Activated T-cell treated with anti-CD3 and anti-CD28 coated beads, Interleukin-2, amount 50 U/mL, for 4 hours (primary cell): Measurements from ENCODE around the gene PAFAH1B2. TPM values are rescaled to one million over a fixed set of nuclear protein-coding genes. Genes with fewer than 3 reads are reported as not detected.

Source experiments
- ATAC-seq, 2 donors: fragments of 200-7000 bp; cut with Tn5 transposase; one replicate each; pipeline ENCODE4 v1.10.0; 2021
- DNase-seq: peaks from one replicate; pipeline ENCODE4 v3.0.0-alpha.2; 2020
- H3K27me3 Mint-ChIP-seq: one replicate; pipeline ENCODE4 v1.8.0; 2021; ENCODE audit warnings: low read depth, mixed read lengths
- H3K36me3 Mint-ChIP-seq: one replicate; pipeline ENCODE4 v1.8.0; 2022; ENCODE audit warnings: mixed read lengths; ENCODE audit not compliant: insufficient read depth
- H3K4me1 Mint-ChIP-seq: one replicate; pipeline ENCODE4 v1.8.0; 2021; ENCODE audit warnings: low read depth, mixed read lengths
- H3K4me3 Mint-ChIP-seq: one replicate; pipeline ENCODE4 v1.8.0; 2021; ENCODE audit warnings: mild to moderate bottlenecking, moderate library complexity, mixed read lengths
- H3K9me3 Mint-ChIP-seq: one replicate; pipeline ENCODE4 v1.8.0; 2021; ENCODE audit warnings: mixed read lengths
- total RNA-seq, 3 donors: library from RNA; stranded (reverse); gene quantifications; one replicate each; pipeline ENCODE4 v1.2.1, GENCODE V29; 2021

Gene PAFAH1B2
- total RNA-seq, 3 donors from 2014 or later, result 73.9 to 81.2 (median 80.0) TPM

DNA sequence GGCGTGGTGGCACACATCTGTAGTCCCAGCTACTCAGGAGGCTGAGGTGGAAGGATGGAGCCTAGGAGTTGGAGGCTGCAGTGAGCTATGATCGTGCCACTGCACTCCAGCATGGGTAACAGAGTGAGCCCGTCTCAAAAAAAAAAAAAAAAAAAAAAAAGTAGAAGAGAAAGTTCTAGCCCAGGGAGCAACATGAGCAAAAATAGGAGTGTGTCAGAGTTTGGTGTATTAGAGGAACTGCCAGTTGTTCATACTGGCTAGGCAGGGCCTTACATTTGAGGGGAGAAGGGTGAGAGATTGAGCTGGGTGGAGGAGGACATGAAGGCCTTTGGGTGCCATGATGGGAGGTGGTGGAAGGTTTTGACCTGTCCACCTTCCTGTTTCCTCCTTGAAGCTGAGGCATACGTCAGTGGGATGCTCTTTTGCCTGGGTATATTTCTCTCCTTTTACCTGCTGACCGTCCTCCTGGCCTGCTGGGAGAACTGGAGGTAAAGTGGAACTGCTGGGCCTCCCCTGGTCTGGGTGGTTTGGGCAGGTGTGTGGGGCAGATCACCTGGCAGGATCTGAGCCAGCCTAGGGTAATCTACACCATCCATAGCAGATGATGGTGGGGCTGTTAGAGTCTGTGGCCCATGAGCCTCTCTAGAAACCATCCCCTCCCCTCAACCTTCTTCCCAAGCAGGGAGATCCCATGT, 41.8 kb downstream of the PAFAH1B2 start:
- peaks cover 8% of the 10 kb centered on the region for H3K4me1 Mint-ChIP-seq
- DNase-seq (no peak), ATAC-seq (no peak)
- no peaks in the 10 kb centered on the region for H3K27me3 Mint-ChIP-seq
- peaks cover 4% of the 10 kb centered on the region for H3K36me3 Mint-ChIP-seq
- H3K9me3 Mint-ChIP-seq, result no peaks in the 10 kb centered on the region
- H3K4me3 Mint-ChIP-seq, result no peak overlapping the region

DNA sequence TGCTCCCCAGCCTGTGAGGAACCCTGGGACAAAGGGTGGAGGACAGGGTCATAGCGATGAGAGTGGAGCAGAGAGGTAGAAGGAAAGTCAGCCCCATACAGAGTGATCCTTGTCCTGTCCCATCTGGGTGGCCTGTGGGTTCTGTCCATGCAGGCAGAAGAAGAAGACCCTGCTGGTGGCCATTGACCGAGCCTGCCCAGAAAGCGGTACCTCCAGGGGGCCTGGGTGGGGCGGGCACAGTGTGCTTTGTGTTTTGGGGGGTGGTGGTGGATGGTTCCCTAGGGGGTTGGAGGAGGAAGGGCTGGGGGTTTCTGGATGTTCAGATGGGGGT, 42.3 kb downstream of the PAFAH1B2 start:
- DNase-seq, result no peak
- no peaks in the 10 kb centered on the region for H3K9me3 Mint-ChIP-seq

DNA sequence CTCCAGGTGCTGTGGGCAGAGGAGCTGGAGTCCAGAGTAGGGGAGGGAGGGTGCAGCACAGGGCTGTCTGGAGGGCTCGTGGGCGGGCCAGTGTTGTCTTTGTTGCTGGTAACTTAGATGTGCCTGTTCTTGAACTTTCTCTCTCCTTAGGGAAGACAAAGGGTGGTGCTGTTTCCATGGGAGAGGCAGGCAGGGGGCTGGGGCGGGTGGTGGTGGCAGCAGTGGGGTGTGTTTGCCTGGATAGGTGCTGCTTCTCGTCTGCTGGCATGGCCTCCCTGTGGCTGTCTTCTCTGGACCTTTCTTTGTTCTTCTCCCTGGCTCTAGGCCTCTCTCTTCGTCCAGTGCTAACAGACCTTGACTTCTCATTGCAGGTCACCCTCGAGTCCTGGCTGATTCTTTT, 42.9 kb downstream of the PAFAH1B2 start:
- DNase-seq (no peak), ATAC-seq (no peak)
- Mint-ChIP-seq H3K36me3 (peaks cover 4% of the 10 kb centered on the region), H3K4me3 (no peak overlapping the region), H3K27me3 (no peaks in the 10 kb centered on the region), H3K9me3 (no peaks in the 10 kb centered on the region), H3K4me1 (peaks cover 4% of the 10 kb centered on the region)

More for the DNA sequence above, 42.3 kb downstream of the PAFAH1B2 start:
- Mint-ChIP-seq H3K4me1 (peaks cover 4% of the 10 kb centered on the region), H3K36me3 (peaks cover 4% of the 10 kb centered on the region), H3K27me3 (no peaks in the 10 kb centered on the region), H3K4me3 (no peak overlapping the region)
- no peak for ATAC-seq

DNA sequence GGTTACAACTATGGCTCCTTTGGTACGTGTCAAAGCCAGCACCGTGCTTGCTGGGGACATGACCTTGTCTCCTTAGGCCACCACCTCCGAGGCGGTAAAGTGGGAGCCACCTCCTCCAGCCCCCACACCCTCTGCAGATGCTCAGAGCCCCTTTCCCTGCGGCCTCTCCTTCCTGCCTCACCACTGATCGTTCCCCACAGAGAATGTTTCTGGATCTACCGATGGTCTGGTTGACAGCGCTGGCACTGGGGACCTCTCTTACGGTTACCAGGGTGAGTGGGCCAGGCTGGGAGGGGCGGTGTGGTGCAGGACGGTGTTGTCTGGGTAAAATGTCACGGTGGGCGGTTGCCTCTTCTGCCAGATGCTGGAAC, 43.3 kb downstream of the PAFAH1B2 start:
- Mint-ChIP-seq H3K4me3 (no peak overlapping the region), H3K4me1 (peaks cover 4% of the 10 kb centered on the region), H3K9me3 (no peaks in the 10 kb centered on the region), H3K27me3 (no peaks in the 10 kb centered on the region), H3K36me3 (peaks cover 7% of the 10 kb centered on the region)
- ATAC-seq (no peak), DNase-seq (no peak)

DNA sequence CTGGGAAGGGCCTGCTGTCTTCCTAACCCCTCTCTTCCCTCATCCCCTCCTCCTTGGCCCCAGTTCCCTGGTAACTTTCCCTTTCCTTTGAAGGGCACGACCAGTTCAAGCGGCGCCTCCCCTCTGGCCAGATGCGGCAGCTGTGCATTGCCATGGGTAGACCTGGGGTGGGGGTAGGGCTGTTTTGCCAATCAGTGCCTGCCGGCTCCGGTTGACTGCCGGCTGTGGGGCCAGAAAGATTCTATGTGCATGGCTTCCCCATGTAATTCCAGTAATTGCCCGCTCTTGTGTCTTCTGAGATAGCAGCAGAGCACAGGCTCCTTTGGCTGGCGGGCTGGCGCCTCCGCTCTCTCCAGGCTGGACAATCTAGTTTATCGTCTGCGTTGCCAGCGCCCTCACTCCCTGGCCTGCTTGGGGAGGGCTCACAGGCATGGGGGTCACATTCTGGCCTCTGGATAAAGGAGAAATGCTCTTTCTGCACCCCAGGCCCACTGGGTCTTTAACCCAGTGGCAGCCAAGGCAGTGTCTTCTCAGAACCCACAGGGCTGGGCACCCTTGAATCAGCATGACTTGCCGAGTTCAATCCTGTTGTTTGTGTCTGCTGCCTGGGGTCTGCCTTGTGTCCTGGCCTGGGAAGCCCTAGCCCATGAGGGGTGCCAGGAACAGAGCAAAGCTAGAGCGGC, 43.9 kb downstream of the PAFAH1B2 start:
- no peaks in the 10 kb centered on the region for H3K9me3 Mint-ChIP-seq
- H3K4me3 Mint-ChIP-seq, result no peak overlapping the region
- H3K4me1 Mint-ChIP-seq, result peaks cover 4% of the 10 kb centered on the region
- DNase-seq (no peak), ATAC-seq (no peak)
- H3K36me3 Mint-ChIP-seq, result peaks cover 7% of the 10 kb centered on the region
- H3K27me3 Mint-ChIP-seq, result no peaks in the 10 kb centered on the region

DNA sequence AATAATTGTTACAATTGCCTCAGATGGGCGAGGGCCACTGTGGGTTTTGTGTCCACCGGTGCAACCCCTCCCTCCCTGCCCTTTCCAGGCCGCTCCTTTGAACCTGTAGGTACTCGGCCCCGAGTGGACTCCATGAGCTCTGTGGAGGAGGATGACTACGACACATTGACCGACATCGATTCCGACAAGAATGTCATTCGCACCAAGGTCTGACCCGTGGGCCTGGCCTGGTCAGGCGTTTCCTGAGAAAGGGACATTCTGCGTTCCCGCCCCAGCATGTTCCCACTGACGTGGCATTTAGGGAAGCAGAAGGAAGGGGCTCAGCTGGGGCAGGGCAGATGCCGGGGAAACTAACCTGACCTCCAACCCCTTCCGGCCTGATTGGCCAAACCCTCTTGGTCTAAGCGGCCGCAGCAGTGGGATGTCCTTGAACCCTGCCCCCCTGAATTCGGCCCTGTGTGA, 44.6 kb downstream of the PAFAH1B2 start:
- Mint-ChIP-seq H3K27me3 (no peaks in the 10 kb centered on the region), H3K4me3 (no peak overlapping the region), H3K36me3 (peaks cover 7% of the 10 kb centered on the region), H3K9me3 (no peaks in the 10 kb centered on the region), H3K4me1 (peaks cover 4% of the 10 kb centered on the region)
- DNase-seq (no peak), ATAC-seq (no peak)

DNA sequence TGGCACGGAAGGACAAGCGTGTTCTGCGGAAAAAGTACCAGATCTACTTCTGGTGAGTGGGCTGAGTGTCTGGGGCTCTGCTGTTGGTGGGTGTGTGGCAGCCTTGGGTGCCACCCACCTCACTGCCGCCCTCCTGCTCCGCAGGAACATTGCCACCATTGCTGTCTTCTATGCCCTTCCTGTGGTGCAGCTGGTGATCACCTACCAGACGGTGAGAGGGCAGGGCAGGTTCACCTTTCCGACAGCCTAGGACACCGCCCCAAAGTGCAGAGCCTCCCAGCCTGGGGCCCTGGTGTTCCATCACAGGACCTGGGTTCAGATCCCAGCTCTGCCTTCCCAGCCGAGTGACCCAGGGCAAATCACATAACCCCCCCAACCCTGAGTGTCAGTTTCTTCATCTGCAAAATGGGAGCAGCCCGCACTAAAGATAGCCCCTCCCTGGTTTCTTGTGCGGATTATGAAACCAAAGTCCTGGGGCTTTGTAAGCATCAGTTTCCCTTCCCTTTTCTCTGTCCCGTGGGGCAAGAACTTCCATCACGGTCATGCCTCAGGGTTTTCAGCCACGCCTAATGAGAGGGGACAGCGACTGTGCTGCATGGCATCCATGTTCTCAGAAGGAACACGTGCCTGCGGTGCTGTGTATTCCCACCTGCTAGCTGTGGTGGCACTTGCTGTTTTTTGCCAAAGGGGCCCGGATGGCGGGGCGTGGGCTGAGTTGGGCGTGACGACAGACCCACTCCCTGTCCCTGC, 45.3 kb downstream of the PAFAH1B2 start:
- no peak for ATAC-seq

DNA sequence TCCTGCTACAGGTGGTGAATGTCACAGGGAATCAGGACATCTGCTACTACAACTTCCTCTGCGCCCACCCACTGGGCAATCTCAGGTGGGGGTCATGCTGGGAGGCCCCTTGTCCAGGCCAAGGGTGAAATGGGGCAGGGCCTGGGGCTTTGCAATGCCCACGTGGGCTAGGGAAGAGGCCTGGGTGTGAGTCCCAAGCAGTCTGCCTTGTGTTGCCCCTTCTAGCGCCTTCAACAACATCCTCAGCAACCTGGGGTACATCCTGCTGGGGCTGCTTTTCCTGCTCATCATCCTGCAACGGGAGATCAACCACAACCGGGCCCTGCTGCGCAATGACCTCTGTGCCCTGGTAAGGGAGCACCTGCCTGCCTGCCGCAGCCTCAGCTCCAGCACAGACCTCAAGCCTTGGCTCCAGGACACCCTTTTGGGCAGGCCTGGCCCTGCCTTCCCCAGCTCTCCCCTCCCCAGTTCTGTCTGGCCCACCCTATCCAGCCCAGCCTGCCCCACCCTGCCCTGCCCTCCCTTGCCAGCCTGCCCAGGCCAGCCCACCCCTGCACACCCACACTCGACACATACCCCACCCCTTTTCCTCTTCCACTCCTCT, 46.0 kb downstream of the PAFAH1B2 start:
- no peaks in the 10 kb centered on the region for H3K27me3 Mint-ChIP-seq
- H3K9me3 Mint-ChIP-seq, result no peaks in the 10 kb centered on the region
- no peak for DNase-seq
- peaks cover 4% of the 10 kb centered on the region for H3K4me1 Mint-ChIP-seq
- ATAC-seq, result no peak
- H3K36me3 Mint-ChIP-seq, result peaks cover 8% of the 10 kb centered on the region
- no peak overlapping the region for H3K4me3 Mint-ChIP-seq

More for the DNA sequence above, 45.3 kb downstream of the PAFAH1B2 start:
- Mint-ChIP-seq H3K36me3 (peaks cover 7% of the 10 kb centered on the region), H3K4me1 (peaks cover 4% of the 10 kb centered on the region), H3K27me3 (no peaks in the 10 kb centered on the region), H3K9me3 (no peaks in the 10 kb centered on the region), H3K4me3 (no peak overlapping the region)
- DNase-seq, result no peak

DNA sequence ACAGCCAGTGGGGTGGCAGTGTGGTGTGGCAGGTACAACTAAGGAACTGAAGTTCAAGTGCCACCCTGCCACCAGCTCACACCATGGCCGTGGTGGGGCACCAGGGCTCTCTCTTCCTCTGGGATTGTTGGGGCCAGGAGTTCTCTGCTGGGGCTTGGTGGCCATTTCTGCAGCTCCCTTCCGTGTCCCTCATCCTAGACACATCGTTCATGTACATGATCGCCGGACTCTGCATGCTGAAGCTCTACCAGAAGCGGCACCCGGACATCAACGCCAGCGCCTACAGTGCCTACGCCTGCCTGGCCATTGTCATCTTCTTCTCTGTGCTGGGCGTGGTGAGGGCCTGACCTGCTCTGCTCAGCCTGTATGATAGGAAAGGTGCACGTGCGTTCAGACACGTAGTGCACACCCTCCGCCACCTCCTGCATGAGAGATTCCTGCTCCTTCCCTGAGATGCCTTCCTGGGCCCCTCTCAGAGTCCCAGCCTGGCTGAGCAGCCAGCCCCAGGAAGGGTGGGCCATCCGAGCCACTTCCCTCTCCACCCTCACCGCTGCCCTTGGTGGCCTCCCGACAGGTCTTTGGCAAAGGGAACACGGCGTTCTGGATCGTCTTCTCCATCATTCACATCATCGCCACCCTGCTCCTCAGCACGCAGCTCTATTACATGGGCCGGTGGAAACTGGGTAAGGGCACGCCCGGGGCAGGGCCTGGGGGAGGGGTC, 47.8 kb downstream of the PAFAH1B2 start:
- ATAC-seq (no peak), DNase-seq (no peak)
- Mint-ChIP-seq H3K36me3 (peaks cover 11% of the 10 kb centered on the region), H3K9me3 (no peaks in the 10 kb centered on the region), H3K27me3 (no peaks in the 10 kb centered on the region), H3K4me1 (peaks cover 4% of the 10 kb centered on the region), H3K4me3 (no peak overlapping the region)

DNA sequence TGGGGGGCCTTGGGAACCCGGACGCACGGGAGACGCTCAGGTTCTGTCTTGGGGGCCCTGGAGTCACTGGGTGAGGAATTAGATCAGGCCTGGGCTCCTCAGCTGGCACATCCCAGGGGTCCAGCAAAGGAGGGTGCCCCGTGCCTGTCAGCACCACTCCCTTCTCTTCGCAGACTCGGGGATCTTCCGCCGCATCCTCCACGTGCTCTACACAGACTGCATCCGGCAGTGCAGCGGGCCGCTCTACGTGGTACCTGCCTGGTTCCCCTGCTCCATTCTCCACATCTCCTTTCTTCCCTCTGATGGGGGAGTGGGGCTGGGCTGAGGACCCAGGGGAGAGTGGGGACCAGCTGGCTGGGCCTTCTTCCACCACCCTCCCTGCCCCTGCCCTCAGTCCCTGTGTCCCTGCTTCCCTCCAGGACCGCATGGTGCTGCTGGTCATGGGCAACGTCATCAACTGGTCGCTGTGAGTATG, 48.4 kb downstream of the PAFAH1B2 start:
- Mint-ChIP-seq H3K9me3 (no peaks in the 10 kb centered on the region), H3K4me3 (no peak overlapping the region), H3K27me3 (no peaks in the 10 kb centered on the region), H3K36me3 (peaks cover 7% of the 10 kb centered on the region), H3K4me1 (peaks cover 2% of the 10 kb centered on the region)
- no peak for DNase-seq
- no peak for ATAC-seq

DNA sequence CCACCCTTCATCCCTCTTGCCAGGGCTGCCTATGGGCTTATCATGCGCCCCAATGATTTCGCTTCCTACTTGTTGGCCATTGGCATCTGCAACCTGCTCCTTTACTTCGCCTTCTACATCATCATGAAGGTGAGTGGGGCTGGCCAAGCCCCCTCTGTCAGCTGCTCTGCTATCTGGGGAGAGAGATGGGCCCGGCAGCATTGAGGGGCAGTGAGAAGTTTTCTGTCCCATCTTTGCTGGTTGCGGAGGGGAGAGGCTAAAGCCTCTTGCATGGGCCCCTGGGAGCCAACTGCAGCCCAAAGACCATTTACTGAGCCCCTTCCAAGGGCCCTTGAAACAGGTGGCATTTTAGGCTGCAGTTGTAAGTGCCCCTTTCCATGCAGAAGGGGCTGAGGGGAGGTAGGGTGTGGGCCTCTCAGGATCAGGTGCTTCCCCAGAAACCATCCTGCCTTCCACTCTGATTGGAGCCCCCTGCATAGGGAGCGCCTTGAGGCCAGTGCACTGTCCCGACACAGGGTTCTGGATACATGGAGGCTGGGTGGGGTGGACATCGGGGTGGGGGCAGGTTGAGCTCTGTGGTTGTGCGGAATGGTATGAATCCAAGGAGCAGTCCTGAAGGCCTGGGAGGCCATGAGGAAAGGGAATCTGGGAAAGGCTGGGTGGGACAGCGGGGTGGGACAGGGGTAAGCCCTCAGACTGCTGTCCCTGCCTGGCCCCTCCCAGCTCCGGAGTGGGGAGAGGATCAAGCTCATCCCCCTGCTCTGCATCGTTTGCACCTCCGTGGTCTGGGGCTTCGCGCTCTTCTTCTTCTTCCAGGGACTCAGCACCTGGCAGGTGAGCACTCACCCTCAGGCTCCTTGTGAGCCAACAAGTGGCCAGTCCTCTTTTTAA, 49.3 kb downstream of the PAFAH1B2 start:
- DNase-seq (no peak), ATAC-seq (no peak)
- Mint-ChIP-seq H3K4me3 (no peak overlapping the region), H3K36me3 (peaks cover 7% of the 10 kb centered on the region), H3K27me3 (no peaks in the 10 kb centered on the region), H3K9me3 (no peaks in the 10 kb centered on the region), H3K4me1 (peaks cover 2% of the 10 kb centered on the region)

DNA sequence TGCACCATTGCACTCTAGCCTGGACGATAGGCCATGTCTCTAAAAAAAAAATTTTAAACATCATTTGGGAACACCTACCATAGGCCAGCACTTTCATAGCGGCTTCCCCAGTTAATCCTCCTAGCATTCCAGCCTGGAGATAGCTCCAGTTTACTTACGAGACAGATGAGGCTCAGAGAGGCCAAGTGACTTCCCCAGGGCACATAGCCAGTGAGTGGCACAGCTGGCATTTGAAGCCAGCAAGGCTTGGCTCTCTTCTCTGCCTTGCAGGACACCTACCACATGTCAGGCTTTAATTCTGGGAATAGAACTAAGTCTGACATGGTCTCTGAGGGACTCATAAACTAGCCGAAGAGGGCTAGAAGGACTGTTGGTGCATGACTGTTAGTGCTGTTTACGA, 50.2 kb downstream of the PAFAH1B2 start:
- H3K4me3 Mint-ChIP-seq, result no peak overlapping the region
- no peaks in the 10 kb centered on the region for H3K9me3 Mint-ChIP-seq
- peaks cover 2% of the 10 kb centered on the region for H3K4me1 Mint-ChIP-seq
- H3K27me3 Mint-ChIP-seq, result no peaks in the 10 kb centered on the region
- no peak for DNase-seq
- peaks cover 7% of the 10 kb centered on the region for H3K36me3 Mint-ChIP-seq
- no peak for ATAC-seq

DNA sequence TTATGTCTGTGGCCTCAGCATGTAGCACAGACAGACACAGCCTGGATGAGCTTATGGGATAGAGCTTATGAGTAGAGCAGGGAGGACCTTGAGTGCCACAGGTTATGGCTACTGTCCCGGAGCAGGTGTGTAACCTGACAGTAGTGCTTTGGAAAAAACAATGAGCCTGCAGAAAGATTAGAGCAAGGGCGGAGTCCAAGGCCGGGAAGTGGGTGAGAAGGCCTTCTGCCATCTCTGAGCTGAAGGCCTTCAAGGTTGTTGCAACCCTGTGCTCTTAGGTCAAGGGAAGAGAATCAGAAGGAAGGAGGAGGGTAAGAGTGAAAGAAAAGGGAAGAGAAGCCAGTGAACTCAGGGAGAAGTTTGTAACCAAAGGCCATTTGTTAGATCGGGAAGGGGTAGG, 51.2 kb downstream of the PAFAH1B2 start:
- H3K36me3 Mint-ChIP-seq, result peaks cover 7% of the 10 kb centered on the region
- DNase-seq, result no peak

More for the DNA sequence above, 51.2 kb downstream of the PAFAH1B2 start:
- Mint-ChIP-seq H3K9me3 (no peaks in the 10 kb centered on the region), H3K27me3 (no peaks in the 10 kb centered on the region), H3K4me1 (peaks cover 2% of the 10 kb centered on the region), H3K4me3 (no peak overlapping the region)
- ATAC-seq, result no peak
